Adipose tissue (tissue), 3 donors: Measurements from ENCODE around the gene NTMT1. TPM values are rescaled to one million over a fixed set of nuclear protein-coding genes. Genes with fewer than 3 reads are reported as not detected.
"Not testable (repeated sequence)": the region's sequence is repeated elsewhere in the genome, so short reads cannot be mapped to it uniquely, and the experiment has no call there.

Experiments
- H3K27ac ChIP-seq: one replicate; pipeline ENCODE4 v1.5.1; 2013; ENCODE audit warnings: low read depth, low read length
- WGBS, 3 donors: extraction: QIAGEN DNeasy Blood & Tissue Kit; methylation state at CpG; one replicate each; pipeline ENCODE4 v1.1.7; 2013; 5-methylcytosine and 5-hydroxymethylcytosine counted together
- polyA plus RNA-seq, 3 donors: library from polyadenylated mRNA; stranded (reverse); fragments of 200-250 nt; gene quantifications; one replicate each; pipeline ENCODE4 v1.2.3, GENCODE V29; 2013
- donor health status: healthy with polysubstance abuse.
- donor health status: Bipolar disorder and iron deficiency.
- donor health status: healthy.

NTMT1 gene
- polyA plus RNA-seq, 3 donors = 34.2 to 44.5 (median 35.5) TPM

DNA sequence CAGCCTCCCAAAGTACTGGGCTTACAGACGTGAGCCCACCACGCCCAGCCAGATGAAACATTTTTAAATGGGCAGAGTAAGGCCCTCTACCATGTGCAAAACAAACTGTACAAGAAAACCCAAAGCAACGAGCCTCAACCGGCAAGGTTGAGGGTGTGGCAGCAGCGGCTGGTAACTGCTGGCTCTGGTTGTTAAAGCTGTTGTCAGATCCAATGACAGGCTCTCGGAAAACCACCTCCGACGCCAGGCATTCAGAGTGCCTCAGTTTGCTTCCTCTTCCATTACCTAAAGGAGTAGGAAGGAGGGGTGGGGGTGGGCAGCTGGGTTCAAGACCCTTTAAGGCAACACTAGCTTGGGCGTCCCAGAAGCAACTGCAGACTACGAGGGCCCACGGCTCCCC, 18.4 kb downstream of the NTMT1 start:
- 74 to 84% (median 76%) methylated on average over 11 of the region's 11 CpGs for WGBS, 3 donors
- no peak overlapping the region for H3K27ac ChIP-seq

DNA sequence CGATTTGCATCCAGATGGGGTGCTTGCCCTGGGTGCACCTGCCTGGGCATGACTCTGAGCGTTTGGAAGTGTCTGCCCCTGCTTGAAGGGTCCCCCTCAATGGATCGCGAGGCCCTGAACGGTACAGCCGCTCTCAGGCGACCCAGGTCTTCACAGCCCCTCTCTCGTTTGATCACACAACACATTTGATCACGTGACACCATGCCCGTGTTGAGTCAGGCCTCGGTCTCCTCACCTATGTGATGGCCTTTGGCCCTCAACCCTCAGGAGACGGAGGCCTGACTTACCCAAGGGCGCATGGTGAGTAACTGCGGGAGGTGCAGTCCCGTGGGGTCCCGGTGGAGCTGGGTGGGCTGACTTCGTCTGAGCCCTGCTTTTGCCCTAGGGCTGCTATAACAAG, 18.9 kb downstream of the NTMT1 start:
- H3K27ac ChIP-seq = no peak overlapping the region
- 72 to 80% (median 80%) methylated on average over 17 of the region's 17 CpGs for WGBS, 3 donors

DNA sequence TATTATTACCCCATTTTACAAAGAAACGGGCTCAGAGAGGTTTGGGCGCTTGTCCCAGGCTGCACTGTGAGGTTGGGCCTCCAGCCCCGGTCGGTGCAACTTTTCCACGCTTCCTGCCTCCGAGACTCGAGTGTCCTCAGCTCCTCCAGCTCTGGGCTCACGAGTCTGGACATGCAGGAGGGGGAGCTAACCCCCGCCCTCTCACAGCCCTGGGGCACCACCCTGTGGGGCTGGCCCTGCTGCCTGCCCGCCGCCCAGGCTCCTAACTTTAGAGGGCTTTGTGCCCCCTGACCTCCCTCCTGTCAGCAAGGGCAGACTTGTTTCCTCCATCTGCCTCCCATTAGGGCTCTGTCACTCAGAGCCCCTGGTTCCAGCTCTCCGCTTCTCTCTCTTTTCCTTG, 20.3 kb downstream of the NTMT1 start:
- 80 to 87% (median 82%) methylated on average over 11 to 12 of the region's 12 CpGs for WGBS, 3 donors
- no peak overlapping the region for H3K27ac ChIP-seq

DNA sequence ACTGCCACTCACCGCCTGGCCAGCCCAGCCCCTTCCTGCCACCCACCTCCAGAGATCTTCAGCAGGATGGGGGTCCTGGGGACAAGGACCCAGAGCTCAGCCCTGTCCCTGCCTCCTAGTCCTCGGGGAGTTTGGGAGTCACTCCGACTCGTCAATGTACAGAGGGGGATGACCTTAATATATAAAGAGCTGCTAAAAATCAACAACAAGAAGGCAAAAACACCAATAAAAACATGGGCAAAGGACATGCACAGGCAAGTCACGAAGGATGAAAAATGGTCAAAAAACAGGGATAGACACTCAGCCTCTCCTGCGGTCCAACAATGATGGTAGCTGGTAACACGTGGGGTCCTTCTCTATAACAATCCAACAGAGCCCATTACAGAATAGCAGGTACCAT, 20.7 kb downstream of the NTMT1 start:
- H3K27ac ChIP-seq = no peak overlapping the region
- 94 to 97% (median 95%) methylated on average over 7 of the region's 7 CpGs for WGBS, 3 donors

DNA sequence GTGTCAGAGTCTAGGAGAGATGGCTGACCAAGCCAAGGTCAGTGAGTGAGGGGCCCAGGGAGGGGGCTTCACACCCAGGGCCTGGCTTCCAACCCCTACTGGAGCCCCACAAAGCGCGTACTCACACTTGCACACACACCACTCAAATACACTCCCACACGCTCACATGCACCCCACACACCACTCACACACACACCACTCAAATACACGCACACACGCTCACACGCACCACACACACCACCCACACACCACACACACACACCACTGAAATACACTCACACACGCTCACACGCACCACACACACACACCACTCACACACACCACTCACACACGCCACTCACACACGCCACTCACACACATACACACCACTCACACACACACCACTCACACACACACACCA, 21.7 kb downstream of the NTMT1 start:
- no peak overlapping the region for H3K27ac ChIP-seq
- WGBS, 3 donors = 86 to 95% (median 89%) methylated on average over 9 to 10 of the region's 10 CpGs

DNA sequence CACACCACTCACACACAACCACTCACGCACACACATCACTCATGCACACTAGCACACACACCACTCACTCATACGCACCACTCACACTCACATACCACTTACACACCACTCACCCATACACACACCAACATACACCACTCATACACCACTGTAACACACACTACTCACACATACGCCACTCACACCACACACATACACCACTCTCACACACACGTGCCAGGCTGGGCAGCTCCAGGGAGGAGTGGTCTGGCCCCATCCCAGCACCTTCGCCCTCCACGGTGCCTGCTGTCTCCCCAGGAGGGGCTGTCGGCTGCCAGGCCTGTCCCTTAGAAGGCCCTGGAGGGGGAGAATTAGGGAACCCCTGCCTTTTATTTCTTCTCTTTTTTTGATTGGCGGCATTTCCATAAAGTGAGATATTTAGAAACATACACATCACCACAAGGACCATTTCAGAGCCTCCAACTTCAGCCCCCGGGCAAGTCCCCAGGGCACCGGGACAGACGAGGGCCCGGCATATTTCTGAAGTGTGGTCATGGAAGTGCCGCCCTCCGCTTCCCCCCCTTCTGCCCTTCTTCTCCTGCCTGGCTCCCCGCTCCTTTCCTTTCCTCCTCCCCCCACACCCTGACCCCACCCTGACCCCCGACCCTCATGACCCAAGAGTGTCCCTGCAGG, 22.3 kb downstream of the NTMT1 start:
- H3K27ac ChIP-seq = no peak overlapping the region
- WGBS, 3 donors = 59 to 70% (median 69%) methylated on average over 16 of the region's 16 CpGs

DNA sequence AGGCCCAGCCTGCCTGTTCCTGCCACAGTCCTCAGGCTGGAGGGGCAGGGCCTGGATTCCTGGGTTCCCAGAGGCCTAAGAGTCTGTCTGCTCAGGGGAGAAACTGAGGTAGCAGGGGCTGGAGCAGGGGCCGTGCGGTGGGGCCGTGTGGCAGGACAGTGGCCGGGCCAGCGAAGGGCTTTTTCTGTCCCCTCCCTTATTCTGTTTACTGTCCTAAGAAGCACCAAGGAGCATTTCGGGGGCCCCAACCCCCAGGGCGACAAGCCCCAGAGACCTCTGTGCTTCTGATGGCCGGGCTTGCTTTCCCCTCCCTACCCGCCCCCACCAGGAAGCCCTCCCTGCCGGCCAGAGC, 22.8 kb downstream of the NTMT1 start:
- WGBS, 3 donors = 68 to 79% (median 71%) methylated on average over 9 to 10 of the region's 10 CpGs

DNA sequence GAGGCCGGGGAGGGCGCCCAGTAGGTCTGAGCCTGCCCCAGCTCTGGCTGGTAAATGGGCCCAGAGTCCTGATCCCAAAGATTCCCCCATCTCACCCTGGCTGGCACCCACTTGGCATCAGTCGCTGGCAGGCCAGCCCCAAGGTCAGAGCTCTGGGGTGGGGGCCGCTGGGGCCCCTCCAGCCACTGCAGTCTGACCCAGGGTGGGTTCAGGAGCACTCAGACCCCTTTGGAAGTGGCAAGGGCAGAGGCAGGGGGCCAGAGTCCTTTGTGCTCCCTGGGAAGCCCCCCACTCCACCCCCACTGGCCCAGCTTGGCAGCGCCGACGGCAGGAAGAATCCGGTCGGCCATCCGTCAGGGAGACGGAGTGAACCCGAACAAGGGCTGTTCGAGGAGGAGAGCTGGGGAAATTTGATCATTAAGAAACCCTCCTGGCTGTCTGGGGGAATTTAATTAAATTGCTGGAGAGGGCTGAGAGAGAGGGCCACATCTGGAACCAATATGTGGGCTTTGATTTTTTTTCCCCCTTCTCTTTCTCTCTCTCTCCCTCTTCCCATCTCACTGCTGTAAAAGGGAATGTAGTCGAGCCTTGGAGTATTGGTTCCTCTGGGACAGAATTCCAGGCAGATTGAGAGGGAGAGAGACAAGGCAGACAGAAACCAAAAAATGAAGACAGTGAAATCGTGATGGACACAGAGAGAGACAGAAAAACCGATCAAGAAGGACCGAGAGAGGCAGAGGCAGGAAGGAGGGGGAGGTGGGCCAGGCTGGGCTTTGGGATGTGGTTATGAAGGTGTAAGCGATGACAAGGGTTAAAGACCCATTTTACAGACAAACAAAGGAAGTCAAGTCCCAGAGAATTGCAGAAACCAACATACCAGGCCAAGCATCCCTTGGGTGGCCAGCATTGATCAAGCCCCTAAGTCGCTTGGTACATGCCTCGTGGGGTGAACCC, 24.0 kb downstream of the NTMT1 start:
- H3K27ac ChIP-seq = no peak overlapping the region
- WGBS, 3 donors = 77 to 88% (median 82%) methylated on average over 18 to 20 of the region's 20 CpGs

More for the DNA sequence above, 22.8 kb downstream of the NTMT1 start:
- no peak overlapping the region for H3K27ac ChIP-seq

DNA sequence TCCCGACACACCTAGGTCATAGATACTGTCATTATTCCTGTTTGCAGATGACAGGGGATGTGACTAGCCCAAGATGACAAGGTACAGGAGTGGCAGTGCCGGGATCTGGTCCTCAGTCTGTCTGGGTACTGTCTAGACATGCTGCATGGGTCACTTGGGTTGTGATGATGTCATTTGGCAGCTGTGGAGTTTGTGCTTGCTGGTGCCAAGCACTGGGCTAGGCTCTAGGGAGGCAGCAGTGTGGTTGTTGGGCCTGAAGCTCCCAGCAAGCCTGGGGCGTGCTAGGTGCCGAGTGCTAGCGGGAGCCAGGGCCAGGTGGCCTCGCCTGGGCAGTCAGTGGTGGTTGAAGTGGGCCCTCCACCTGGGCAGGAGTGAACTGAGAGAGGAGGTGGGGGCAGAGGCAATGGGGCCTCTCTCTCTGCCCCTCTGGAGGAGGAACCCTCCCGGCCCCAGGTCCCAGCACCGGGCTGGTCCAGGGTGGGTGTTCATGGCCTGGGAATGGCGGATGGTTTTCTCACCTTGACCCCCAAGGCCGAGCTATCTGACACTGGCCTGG, 24.8 kb downstream of the NTMT1 start:
- 92 to 94% (median 93%) methylated on average over 10 of the region's 10 CpGs for WGBS, 3 donors
- no peak overlapping the region for H3K27ac ChIP-seq

DNA sequence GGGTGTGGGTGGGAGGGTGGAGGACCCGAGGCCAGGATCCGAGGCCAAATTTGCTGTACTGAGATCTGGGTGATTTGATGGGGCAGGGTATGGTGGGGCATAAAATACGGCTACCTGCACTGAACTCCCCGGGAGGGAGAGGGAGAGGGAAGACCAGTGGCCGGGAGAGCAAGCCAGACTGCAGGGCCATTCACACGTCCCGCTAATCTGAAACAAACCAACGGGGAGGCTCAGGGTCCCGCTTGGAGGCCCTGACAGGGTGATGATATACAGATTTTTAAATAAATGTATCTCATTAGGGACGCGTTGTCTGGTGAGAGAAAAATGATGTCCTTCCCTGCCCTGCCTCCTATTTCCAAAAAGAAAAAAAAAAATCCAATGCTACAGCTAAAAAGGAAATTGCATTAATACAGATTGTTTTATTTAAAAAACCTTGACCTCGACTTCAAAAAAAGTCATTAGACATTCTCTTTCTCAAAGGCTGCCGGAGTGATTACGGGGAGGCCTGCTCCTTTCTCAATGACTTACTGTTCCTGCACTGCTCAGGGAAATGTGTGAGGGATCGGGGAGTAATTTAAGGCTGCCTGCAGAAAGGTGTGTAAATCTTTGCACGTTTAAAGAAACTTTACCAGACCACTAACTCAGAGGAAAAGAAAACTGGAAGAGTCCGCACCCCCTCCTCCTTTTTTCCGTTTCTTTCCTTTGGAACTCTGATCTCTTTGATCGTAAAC, 28.0 kb downstream of the NTMT1 start:
- no peak overlapping the region for H3K27ac ChIP-seq
- WGBS, 3 donors = 45 to 53% (median 45%) methylated on average over 19 of the region's 19 CpGs

DNA sequence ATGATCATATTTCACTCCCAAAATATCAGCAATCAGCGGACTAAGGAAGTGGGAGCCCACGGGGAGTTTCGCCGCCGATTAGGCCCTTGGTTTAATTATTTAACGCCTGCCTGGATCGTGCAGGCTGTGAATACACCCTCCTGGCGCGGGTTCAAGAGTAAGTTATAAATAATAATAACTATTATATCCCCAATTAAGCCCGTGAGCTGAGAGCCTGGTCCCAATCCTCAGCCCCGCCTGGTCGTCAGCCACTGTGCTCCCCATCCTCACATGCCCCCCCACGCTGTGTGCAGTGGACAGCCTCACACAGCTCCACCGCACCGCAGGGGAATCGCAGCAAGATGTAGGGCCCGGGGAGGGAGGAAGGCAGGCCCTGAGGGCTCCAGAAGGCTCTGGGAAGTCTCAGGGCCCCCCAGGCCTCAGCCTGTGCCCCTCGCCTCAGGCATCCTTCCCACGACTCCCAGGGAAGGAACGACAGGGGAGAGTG, 28.6 kb downstream of the NTMT1 start:
- no peak overlapping the region for H3K27ac ChIP-seq
- 34 to 44% (median 38%) methylated on average over 20 of the region's 20 CpGs for WGBS, 3 donors

DNA sequence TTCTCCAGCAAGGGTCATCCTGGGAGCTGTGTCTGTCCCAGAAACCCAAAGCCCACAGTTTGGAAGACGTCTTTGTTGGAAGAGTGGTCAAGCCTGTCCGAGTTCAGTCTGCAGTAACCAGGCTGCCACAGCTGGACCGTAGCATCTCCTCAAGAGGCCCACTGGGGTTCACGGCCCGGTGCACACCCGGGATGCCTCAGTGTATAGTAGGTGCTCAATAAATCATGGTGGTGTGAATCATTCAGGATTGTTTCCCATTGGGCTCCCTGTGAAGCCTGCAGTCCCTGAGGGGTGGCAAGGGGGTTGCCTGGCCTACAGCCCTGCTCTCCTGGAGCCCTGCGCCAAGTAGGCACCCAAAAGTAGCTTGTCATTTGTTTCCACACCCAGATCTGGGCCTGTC, 29.2 kb downstream of the NTMT1 start:
- 92 to 95% (median 94%) methylated on average over 7 of the region's 7 CpGs for WGBS, 3 donors
- no peak overlapping the region for H3K27ac ChIP-seq

DNA sequence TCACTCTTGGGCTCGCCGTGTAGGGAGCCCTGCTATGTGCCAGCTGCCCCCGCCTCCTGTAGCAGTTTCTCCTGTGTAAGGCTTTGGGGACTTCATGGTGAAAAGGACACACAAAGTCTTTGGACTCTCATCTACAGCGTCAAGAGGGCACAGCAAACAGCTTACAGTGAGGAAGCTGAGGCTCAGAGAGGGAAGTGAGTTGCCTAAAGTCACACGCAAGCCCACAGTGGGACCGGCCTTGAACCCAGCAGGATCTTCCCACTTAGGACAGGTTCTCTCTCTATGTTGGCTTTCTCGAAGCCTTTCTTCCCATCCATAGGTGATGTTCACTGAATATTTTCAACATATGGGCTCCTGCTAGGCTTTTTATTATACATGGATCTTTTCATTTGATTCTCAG, 29.7 kb downstream of the NTMT1 start:
- no peak overlapping the region for H3K27ac ChIP-seq
- 72 to 88% (median 80%) methylated on average over 7 of the region's 7 CpGs for WGBS, 3 donors

DNA sequence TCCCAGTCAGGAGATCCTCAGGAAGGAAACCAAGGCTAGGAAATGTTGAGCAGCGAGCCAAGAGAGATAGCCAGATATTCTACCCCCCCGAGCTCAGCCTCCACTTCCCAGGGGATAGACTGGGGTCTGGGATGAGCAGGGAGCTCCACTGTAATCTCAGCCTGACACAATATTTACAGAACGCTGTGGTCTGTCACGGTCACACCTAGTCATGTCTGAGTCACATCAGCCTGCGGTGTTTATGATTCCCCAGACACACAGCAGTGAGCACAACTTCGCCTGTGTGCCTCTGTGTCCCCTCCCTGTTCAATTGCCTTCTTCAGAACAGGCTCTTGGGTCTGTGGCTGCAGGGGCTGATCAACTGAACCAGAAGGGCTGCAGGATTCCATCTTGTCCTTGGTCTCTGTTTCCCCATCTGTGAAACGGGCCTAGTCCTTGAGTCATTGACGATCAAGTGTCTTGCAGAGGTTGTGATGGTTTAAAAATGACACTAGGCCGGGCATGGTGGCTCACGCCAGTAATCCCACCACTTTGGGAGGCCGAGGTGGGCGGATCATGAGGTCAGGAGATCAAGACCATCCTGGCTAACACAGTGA, 30.9 kb downstream of the NTMT1 start:
- WGBS, 3 donors = 76 to 81% (median 80%) methylated on average over 12 of the region's 12 CpGs
- no peak overlapping the region for H3K27ac ChIP-seq

DNA sequence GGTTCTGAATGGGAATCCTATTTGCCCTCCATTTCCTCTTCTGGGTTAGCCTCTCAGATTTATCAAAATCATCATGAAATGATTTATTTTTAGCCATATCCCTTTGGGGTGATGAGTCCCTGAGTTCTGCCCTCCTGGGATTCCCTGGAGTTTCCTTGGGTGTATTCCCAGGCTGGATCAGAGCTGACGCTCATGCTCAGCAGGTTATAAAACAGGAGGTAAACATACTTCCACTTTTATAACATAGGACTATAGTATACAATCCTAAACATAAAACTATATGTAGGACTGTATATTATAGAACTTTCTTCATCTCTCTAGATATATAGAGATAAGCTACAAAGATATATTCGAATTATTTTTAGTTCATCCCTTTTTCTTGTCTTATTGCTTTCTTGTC, 35.1 kb downstream of the NTMT1 start:
- H3K27ac ChIP-seq = no peak overlapping the region
- WGBS, 3 donors = 79 to 91% (median 83%) methylated on average over 2 of the region's 2 CpGs

DNA sequence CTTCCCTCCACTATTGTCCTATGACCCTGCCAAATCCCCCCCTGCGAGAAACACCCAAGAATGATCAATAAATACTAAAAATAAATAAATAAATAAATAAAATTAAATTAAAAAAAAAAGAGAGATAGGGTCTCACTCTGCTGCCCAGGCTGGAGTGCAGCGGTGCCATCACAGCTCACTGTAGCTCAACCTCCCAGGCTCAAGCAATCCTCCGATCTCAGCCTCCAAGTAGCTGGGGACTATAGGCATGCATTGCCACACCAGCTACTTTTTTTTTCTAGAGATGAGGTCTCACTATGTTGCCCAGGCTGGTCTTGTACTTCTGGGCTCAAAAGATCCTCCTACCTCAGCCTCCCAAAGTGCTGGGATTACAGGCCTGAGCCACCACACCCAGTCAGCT, 36.3 kb downstream of the NTMT1 start:
- H3K27ac ChIP-seq = not testable (repeated sequence)
- WGBS, 3 donors = 61 to 77% (median 67%) methylated on average over 3 of the region's 3 CpGs

DNA sequence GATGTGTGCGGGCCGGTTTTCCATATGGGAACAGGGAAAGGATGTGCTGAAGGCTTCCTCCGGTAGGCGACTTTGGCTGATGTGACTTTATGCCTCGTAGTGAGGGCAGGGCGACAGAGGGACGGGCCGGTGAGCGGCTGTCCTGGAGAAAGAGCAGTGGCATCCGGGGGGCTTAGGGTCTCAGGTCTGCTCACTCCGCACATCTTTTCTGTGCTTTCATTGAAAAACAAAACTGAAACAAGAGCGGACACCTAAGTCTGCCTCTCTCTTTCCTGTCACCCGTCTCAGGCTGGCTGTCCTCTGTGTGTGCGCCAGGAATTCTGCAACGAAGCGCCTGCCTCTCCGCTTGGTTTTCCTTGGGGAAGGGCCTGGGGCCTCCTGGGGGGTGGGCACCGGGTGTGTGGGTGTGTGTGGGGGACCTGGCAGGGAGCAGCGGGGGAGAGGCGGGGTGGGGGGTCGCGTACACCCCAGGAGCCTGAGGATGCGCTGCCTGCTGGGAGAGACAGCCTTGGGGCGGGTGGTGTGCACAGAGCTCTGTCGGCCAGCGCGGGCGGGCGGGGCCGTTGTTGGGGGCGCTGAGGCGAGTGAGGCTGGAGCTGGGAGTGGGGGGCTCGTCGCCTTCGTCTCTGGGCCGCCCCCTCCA, 38.9 kb downstream of the NTMT1 start:
- 8 to 11% (median 11%) methylated on average over 32 to 36 of the region's 36 CpGs for WGBS, 3 donors
- H3K27ac ChIP-seq = no peak overlapping the region

DNA sequence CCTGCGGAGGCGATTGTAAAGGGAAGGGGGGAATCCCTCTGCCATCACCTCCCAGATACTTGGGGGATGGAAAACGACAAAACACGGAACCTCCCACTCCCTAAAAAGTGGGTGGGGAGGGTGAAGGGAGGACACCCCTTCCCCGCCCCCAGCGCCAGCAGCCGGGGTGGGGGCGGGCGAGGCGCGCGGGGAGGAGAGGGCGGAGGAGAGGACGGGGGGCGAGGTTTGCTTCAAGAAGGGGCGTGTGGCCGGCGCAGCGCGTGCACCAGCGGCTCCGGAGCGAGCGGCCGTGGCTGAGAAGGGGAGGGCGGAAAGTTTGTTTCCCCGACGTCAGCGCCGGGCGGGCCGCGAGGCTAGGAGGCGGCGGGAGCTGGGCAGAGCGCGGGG, 39.4 kb downstream of the NTMT1 start, which contains the start of gene PRRX2:
Gene PRRX2 (plus strand): TSS at position 259 of the 387 bp plus-strand sequence. CDS start 221 bp downstream, outside the sequence.
- 1 to 3% (median 2%) methylated on average over 25 to 36 of the region's 37 CpGs for WGBS, 3 donors

More for the DNA sequence above, 39.4 kb downstream of the NTMT1 start, which contains the start of gene PRRX2:
- no peak within 1 kb of the TSS for H3K27ac ChIP-seq
